Non-pigmented ciliary epithelial cell (primary cell): ENCODE measurements around the gene PRR22.
"Not testable (repeated sequence)": the region's sequence is repeated elsewhere in the genome, so short reads cannot be mapped to it uniquely, and the experiment has no call there.

ENCODE experiments used
- DNase-seq: peaks from one replicate; pipeline ENCODE4 v3.0.0-alpha.2; 2010; ENCODE audit warnings: low read depth

PRR22 gene

DNA sequence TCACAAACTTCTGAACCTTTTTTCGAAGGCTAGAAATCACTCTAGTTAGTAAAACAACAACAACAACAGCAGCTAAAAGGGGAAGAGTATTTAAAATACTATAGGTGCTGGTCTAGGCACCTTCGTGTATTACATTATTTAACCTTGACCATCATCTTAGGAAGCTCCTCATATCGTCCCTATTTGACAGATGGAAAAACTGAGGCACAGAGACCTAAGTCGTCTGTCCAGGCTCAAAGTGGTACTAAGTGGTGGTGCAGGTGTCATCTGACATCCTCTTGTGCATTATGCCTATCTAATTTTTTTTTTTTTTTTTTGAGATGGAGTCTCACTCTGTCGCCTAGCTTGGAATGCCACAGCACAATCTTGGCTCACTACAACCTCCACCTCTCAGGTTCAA is 35.0 kb downstream of the PRR22 start:
- no peak for DNase-seq

DNA sequence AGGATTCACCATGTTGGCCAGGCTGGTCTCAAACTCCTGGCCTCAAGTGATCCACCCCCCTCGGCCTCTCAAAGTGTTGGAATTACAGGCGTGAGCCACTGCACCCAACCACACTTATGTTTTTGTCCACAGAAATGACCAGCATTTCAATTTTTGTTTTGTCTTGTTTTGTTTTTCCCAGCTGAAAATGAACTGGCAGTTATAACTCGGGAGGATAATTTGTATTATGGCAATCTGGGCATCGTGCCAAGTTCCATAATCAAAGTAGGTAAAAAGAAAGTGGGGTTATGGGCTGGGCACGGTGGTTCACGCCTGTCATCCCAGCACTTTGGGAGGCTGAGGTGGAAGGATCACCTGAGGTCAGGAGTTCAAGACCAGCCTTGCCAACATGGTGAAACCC is 35.6 kb downstream of the PRR22 start:
- not testable (repeated sequence) for DNase-seq

GRCh38 chr19:5744999-5745398 is 39.5 kb downstream of the PRR22 start:
- DNase-seq: not testable (repeated sequence)

- DNase-seq: no peak
These were observed 40.9 kb downstream of the PRR22 start for GRCh38 chr19:5743630-5744029.

- no peak for DNase-seq
These were observed 42.5 kb downstream of the PRR22 start for GRCh38 chr19:5742051-5742450.

DNA sequence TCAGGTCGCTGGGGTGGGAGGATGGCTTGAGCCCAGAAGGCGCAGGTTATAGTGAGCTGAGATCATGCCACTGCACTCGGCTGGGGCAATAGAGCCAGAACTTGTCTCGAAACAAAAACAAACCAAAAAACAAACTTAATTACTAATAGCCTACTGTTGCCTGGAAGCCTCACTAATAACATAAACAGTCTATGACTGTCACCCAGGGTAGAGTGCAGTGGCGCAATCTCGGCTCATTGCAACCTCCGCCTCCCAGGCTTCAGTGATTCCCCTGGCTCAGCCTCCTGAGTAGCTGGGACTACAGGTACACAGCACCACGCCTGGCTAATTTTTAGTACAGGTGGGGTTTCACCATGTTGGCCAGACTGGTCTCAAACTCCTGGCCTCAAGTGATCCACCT is 46.1 kb downstream of the PRR22 start:
- no peak for DNase-seq

GRCh38 chr19:5733172-5733571 is 51.4 kb downstream of the PRR22 start:
- not testable (repeated sequence) for DNase-seq
